T-helper 2 cell treated with Interferon-gamma antibody and Interleukin-4, amounts not matched to agents 5 μg/mL and 100 μg/mL, for 36 hours (primary cell): ENCODE data around the gene MXI1.
"Not testable (repeated sequence)": the region's sequence is repeated elsewhere in the genome, so short reads cannot be mapped to it uniquely, and the experiment has no call there.

Source experiments
- DNase-seq: peaks from one replicate; pipeline ENCODE4 v3.0.0; 2021; ENCODE audit warnings: low spot score
- H3K27ac Mint-ChIP-seq: one replicate; pipeline ENCODE4 v1.8.0; 2021; ENCODE audit warnings: mild to moderate bottlenecking, mixed read lengths
- H3K27me3 Mint-ChIP-seq: one replicate; pipeline ENCODE4 v1.8.0; 2021; ENCODE audit warnings: low read depth, mixed read lengths
- H3K36me3 Mint-ChIP-seq: one replicate; pipeline ENCODE4 v1.8.0; 2021; ENCODE audit warnings: low read depth, mixed read lengths
- H3K4me1 Mint-ChIP-seq: one replicate; pipeline ENCODE4 v1.8.0; 2021; ENCODE audit warnings: low read depth, mixed read lengths
- H3K4me3 Mint-ChIP-seq: one replicate; pipeline ENCODE4 v1.8.0; 2022; ENCODE audit warnings: mild to moderate bottlenecking, moderate library complexity, mixed read lengths
- H3K9me3 Mint-ChIP-seq: one replicate; pipeline ENCODE4 v1.8.0; 2021; ENCODE audit warnings: mixed read lengths

MXI1 gene

DNA sequence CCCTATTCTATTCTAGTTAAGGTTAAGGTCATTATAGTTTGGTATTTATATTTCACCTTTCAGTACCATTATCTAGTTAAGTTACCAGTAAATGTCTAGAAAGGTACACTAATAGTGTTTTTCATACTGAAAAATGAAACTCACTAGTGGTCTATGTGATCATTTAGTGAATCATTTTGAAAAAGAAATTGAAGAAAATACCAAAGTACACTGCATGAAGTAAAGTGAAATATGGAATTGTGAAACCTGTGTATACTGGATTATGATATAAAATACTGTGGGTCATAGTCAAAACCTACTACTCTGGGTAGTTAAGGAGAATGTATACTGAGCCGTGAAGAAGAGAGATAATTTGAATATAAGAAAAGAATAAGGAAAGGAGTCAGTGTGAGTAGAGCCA, 44.0 kb downstream of the MXI1 start:
- peaks cover 61% of the 10 kb centered on the region for H3K27me3 Mint-ChIP-seq
- H3K4me1 Mint-ChIP-seq = peaks cover 29% of the 10 kb centered on the region
- DNase-seq, H3K9me3 Mint-ChIP-seq: not testable (repeated sequence)
- peak overlapping the region; percentile 19 for H3K4me3 Mint-ChIP-seq
- H3K36me3 Mint-ChIP-seq = peaks cover 10% of the 10 kb centered on the region
- peak overlapping the region; percentile 29 for H3K27ac Mint-ChIP-seq

- Mint-ChIP-seq H3K27me3 (peaks cover 60% of the 10 kb centered on the region), H3K9me3 (peaks cover 8% of the 10 kb centered on the region), H3K4me3 (no peak overlapping the region), H3K27ac (no peak overlapping the region), H3K4me1 (peaks cover 29% of the 10 kb centered on the region), H3K36me3 (peaks cover 10% of the 10 kb centered on the region)
- DNase-seq = peak; percentile 9
These were observed 44.7 kb downstream of the MXI1 start for GRCh38 chr10:110252151-110252550.

DNA sequence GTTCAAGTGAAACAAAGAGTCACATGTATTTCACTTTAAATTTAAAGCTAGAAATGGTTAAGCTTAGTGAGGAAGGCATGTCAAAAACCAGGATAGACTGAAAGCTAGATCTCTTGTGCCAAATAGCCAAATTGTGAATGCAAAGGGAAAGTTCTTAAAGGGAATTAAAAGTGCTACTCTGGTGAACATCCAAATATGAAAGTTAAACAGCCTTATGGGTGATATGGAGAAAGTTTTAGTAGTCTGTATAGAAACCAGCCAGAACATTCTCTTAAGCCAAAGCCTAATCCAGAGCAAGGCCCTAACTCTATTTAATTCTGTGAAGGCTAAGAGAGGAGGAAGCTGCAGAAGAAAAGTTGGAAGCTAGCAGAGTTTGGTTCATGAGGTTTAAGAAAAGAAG, 47.1 kb downstream of the MXI1 start:
- Mint-ChIP-seq H3K4me3 (no peak overlapping the region), H3K27me3 (peaks cover 58% of the 10 kb centered on the region), H3K36me3 (peaks cover 9% of the 10 kb centered on the region), H3K9me3 (peaks cover 8% of the 10 kb centered on the region), H3K27ac (no peak overlapping the region), H3K4me1 (peaks cover 24% of the 10 kb centered on the region)
- DNase-seq = no peak

GRCh38 chr10:110258542-110258941, 51.1 kb downstream of the MXI1 start:
- Mint-ChIP-seq H3K4me1 (peaks cover 8% of the 10 kb centered on the region), H3K27me3 (peaks cover 68% of the 10 kb centered on the region), H3K4me3 (no peak overlapping the region), H3K36me3 (peaks cover 9% of the 10 kb centered on the region), H3K27ac (no peak overlapping the region), H3K9me3 (peaks cover 8% of the 10 kb centered on the region)
- no peak for DNase-seq

DNA sequence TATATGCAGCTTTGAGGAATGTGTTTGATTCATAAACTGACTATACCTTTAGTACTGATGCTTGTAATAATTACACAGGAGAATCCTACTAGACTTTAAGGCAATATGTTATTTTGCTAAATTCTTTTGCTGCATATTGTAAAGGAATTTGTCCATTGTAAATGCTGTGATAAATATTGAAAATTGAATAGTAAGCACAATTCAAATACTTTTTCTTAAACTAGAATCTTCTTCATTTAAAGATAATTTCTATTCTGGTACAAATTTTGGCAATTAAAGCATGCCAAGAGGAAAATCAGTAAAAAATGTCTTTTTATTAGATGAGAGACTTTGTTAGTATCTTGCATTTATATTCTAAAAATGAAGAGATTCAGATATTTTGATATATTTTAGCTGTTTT, 51.9 kb downstream of the MXI1 start:
- Mint-ChIP-seq H3K4me1 (peaks cover 5% of the 10 kb centered on the region), H3K9me3 (peaks cover 8% of the 10 kb centered on the region), H3K27ac (no peak overlapping the region), H3K27me3 (peaks cover 66% of the 10 kb centered on the region), H3K36me3 (peaks cover 5% of the 10 kb centered on the region), H3K4me3 (no peak overlapping the region)
- no peak for DNase-seq

- no peak overlapping the region for H3K4me3 Mint-ChIP-seq
- peaks cover under 1% of the 10 kb centered on the region for H3K36me3 Mint-ChIP-seq
- peaks cover 53% of the 10 kb centered on the region for H3K27me3 Mint-ChIP-seq
- peaks cover 2% of the 10 kb centered on the region for H3K9me3 Mint-ChIP-seq
- DNase-seq = no peak
- H3K27ac Mint-ChIP-seq = no peak overlapping the region
- no peaks in the 10 kb centered on the region for H3K4me1 Mint-ChIP-seq
These were observed 53.5 kb downstream of the MXI1 start for GRCh38 chr10:110260746-110261477.

- Mint-ChIP-seq H3K4me3 (no peak overlapping the region), H3K36me3 (no peaks in the 10 kb centered on the region), H3K4me1 (no peaks in the 10 kb centered on the region), H3K9me3 (no peaks in the 10 kb centered on the region), H3K27me3 (peaks cover 58% of the 10 kb centered on the region), H3K27ac (no peak overlapping the region)
- DNase-seq = no peak
These were observed 55.8 kb downstream of the MXI1 start for GRCh38 chr10:110263164-110263563.

- Mint-ChIP-seq H3K27ac (no peak overlapping the region), H3K9me3 (no peaks in the 10 kb centered on the region), H3K4me1 (peaks cover 10% of the 10 kb centered on the region), H3K4me3 (no peak overlapping the region), H3K36me3 (no peaks in the 10 kb centered on the region), H3K27me3 (peaks cover 61% of the 10 kb centered on the region)
- no peak for DNase-seq
These were observed 58.3 kb downstream of the MXI1 start for GRCh38 chr10:110265573-110266193.

DNA sequence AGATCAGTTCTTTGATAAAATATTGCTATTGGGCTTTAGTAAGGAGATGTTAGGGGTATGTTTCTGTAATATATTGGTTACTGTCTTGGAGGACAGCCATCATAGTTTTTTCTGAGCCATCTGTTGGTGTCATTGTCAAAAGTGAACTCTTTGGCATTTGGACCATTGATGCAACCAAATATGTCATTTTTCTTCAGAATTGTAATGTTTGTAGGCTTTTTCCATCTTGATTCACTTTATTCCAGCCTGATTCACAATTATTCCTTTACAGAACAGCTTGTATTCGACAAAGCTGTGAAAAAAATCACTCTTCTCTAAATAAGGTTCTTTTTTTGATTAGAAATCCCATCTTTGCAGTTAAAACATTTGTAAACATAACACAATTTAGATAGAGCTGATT, 59.9 kb downstream of the MXI1 start:
- Mint-ChIP-seq H3K4me1 (peaks cover 10% of the 10 kb centered on the region), H3K27me3 (peaks cover 60% of the 10 kb centered on the region), H3K4me3 (no peak overlapping the region), H3K27ac (no peak overlapping the region), H3K36me3 (no peaks in the 10 kb centered on the region), H3K9me3 (no peaks in the 10 kb centered on the region)
- no peak for DNase-seq

GRCh38 chr10:110268442-110268841, 61.0 kb downstream of the MXI1 start:
- Mint-ChIP-seq H3K9me3 (no peaks in the 10 kb centered on the region), H3K27ac (no peak overlapping the region), H3K4me3 (no peak overlapping the region), H3K36me3 (no peaks in the 10 kb centered on the region), H3K4me1 (peaks cover 10% of the 10 kb centered on the region), H3K27me3 (peaks cover 50% of the 10 kb centered on the region)
- no peak for DNase-seq

GRCh38 chr10:110268971-110269370, 61.6 kb downstream of the MXI1 start:
- DNase-seq = no peak
- Mint-ChIP-seq H3K9me3 (no peaks in the 10 kb centered on the region), H3K4me1 (peaks cover 13% of the 10 kb centered on the region), H3K4me3 (no peak overlapping the region), H3K36me3 (no peaks in the 10 kb centered on the region), H3K27ac (no peak overlapping the region), H3K27me3 (peaks cover 50% of the 10 kb centered on the region)

DNA sequence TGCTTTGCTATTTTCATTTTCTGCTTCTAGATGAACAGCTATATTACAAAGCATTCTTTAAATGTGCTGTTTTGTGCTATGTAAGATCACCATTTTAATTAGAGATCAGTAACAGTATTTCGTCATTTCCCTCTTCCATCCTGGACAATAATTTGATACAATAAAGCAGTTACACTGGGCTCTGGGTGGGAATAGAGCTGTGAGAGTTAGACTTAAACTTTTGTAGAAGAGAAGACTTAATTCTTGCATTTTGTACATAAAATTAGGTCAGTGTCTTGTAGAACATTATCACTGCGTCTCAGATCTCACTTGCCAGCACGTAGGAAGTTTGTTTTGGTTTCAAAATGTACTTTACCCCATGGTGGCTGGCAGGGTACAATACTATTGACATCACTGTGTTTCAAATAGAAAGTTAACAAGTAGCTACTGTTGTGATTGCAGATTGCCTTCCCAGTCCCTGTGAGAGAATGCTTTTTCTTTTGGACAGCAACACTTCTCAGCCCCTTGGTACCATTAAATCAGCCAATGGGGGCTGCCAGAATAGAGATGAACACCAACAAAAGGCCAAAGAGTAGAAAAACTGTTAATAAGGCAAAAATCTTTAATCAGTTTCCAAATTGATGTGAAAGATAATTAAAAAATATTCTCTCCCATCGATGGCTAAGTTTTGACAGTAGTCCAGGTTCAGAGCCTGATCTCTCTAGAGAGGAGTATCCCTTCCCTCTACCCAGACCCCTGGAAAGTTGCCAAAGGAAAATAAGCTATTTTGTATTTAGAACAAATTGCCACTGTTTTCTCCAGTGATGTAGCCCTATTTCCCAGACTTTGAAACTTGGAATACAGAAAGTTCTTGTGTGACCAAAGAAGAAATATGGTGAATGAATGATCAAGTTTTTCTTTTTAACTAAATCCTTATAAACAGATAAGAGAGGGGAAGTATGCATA, 62.2 kb downstream of the MXI1 start:
- H3K4me3 Mint-ChIP-seq = peak overlapping the region; percentile 54
- H3K27me3 Mint-ChIP-seq = peaks cover 55% of the 10 kb centered on the region
- H3K27ac Mint-ChIP-seq = no peak overlapping the region
- DNase-seq = peak; percentile 13
- H3K9me3 Mint-ChIP-seq = no peaks in the 10 kb centered on the region
- no peaks in the 10 kb centered on the region for H3K36me3 Mint-ChIP-seq
- peaks cover 13% of the 10 kb centered on the region for H3K4me1 Mint-ChIP-seq

DNA sequence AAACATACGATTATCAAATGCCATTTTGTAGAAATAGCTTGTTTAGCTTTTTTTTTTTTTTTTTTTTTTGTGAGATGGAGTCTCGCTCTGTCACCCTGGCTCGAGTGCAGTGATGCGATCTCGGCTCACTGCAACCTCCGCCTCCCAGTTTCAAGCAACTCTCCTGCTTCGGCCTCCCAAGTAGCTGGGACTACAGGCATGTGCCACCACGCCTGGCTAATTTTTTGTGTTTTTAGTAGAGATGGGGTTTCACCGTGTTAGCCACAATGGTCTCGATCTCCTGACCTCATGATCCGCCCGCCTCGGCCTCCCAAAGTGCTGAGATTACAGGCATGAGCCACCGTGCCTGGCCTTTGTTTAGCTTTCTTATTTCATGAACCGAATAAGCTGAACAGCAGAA, 65.6 kb downstream of the MXI1 start:
- not testable (repeated sequence) for DNase-seq, H3K4me3 Mint-ChIP-seq, H3K27ac Mint-ChIP-seq, H3K9me3 Mint-ChIP-seq, H3K36me3 Mint-ChIP-seq
- H3K4me1 Mint-ChIP-seq = peaks cover 15% of the 10 kb centered on the region
- peaks cover 67% of the 10 kb centered on the region for H3K27me3 Mint-ChIP-seq

DNA sequence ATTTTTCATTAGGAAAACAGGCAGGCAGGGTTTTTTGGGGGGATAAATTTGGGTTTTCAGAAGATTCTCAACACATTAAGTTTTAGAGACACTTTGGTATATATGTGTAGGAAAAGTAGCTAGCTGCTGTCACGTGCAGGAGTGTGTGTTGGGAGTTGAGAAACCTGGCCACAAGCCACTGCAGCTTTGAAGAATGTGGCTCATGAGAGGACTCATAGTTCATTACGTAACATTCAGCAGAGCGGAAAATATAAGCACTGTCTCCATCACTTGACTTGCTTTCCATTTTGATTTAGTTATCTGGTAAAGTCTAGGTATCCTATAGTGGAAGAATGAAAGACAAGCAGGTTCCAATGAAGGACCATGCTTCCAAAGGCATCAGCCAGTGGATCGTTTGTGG, 66.1 kb downstream of the MXI1 start:
- Mint-ChIP-seq H3K27ac (no peak overlapping the region), H3K27me3 (peaks cover 65% of the 10 kb centered on the region), H3K4me1 (peaks cover 15% of the 10 kb centered on the region), H3K36me3 (no peaks in the 10 kb centered on the region), H3K9me3 (no peaks in the 10 kb centered on the region), H3K4me3 (no peak overlapping the region)
- no peak for DNase-seq
